Mesenteric fat pad (tissue), 1 donor: ENCODE results near the gene SMIM1. TPM values are rescaled to one million over a fixed set of nuclear protein-coding genes. Genes with fewer than 3 reads are reported as not detected.
"Not testable (repeated sequence)": the region's sequence is repeated elsewhere in the genome, so short reads cannot be mapped to it uniquely, and the experiment has no call there.

ENCODE experiments used
- DNase-seq: peaks from one replicate; pipeline ENCODE4 v3.0.0-alpha.2; 2020; ENCODE audit warnings: low spot score
- long read RNA-seq: library from polyadenylated mRNA; unstranded; transcript quantifications from one replicate; pipeline ENCODE4 v2.0.0, GENCODE V29; 2020
- total RNA-seq: library from RNA; stranded (reverse); fragmentation: NEBNext Ultra II Directional; extraction: Animal tissue kit (Norgen Biotek cat#: 25700); gene quantifications from one replicate; pipeline ENCODE4 v1.2.1, GENCODE V29; 2021
- donor health status: DM: yes; HTN: yes; CAD: no.

SMIM1 gene, protein sequence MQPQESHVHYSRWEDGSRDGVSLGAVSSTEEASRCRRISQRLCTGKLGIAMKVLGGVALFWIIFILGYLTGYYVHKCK
- 3.7 TPM for total RNA-seq
- long read RNA-seq, partial matches to known transcripts, result 0 of 1 reads
- long read RNA-seq, other reads (novel, unspliced or antisense), result 1 of 1 reads

GRCh38 chr1:3772715-3773571 lies at the start of gene SMIM1:
Gene SMIM1, plus strand, starts transcription at chr1:3772749. Its CDS starts 2,625 bp downstream, at chr1:3775374.
- no peak for DNase-seq

DNA sequence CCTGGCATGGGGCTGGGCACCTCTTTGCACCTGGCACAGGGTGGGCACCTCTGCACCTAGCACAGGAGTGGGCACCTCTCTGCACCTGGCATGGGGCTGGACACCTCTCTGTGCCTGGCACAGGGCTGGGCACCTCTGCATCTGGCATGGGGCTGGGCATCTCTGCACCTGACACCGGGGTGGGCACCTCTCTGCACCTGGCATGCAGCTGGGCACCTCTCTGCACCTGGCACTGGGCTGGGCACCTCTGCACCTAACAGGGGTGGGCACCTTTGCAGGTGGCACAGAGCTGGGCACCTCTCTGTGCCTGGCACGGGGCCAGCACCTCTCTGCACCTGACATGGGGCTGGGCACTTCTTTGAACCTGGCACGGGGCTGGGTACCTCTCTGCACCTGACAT lies 49.7 kb upstream of the SMIM1 start:
- DNase-seq, result no peak

DNA sequence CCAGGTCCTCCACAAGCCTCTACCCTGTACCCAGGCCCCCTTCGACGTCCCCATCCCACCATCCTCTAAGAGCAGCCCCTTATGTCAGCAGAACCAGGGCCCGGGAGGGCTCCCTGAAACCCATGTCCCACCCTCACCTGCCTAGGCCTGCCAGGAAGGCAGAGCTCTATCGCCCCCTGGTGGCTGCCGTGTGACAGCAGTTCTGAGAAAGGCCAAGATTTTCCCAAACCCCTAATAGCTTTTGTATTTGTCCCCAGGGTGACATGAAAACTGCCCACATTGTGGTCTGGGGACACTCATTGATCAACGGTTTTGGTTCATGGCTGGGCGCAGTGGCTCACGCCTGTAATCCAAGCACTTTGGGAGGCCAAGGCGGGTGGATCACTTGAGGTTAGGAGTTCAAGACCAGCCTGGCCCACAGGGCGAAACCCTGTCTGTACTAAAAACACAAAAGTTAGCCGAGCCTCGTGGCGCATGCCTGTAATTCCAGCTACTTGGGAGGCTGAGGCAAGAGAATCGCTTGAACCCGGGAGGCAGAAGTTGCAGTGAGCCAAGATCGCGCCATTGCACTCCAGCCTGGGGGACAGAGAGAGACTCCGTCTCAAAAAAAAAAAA lies 48.0 kb upstream of the SMIM1 start:
- not testable (repeated sequence) for DNase-seq

GRCh38 chr1:3725366-3725765 lies 47.2 kb upstream of the SMIM1 start:
- no peak for DNase-seq

DNA sequence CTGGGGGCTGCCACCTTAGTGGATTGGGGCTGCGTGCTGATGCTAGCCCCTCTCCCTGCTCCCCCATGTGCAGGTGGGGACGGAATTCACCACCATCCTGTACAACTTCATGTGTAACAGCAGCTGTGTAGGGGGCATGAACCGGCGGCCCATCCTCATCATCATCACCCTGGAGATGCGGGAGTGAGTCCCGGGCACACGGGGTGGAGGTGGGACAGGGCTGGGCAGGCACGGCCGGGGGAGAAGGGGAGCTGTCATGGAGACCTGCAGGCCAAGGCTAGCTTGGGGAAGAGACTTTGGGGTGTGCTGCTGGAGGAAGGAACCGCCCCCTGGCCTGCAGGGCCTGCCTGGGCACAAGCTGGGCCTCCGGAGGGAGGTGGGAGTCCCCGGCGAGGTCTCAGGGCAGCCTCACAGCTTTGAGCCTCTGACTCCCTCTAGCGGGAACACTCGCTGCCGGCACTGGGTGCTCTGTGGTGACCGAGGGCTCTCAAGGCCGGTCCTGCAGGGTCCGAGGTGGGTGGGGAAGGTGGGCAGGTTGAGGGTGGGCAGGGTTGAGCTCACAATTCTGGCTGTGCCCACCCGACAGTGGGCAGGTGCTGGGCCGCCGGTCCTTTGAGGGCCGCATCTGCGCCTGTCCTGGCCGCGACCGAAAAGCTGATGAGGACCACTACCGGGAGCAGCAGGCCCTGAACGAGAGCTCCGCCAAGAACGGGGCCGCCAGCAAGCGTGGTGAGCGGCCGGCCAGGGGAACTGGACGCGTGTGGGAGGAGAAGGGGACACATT lies 45.3 kb upstream of the SMIM1 start:
- no peak for DNase-seq

GRCh38 chr1:3727825-3728776 lies 44.4 kb upstream of the SMIM1 start:
- no peak for DNase-seq

GRCh38 chr1:3729594-3730542 lies 42.7 kb upstream of the SMIM1 start:
- DNase-seq, result no peak

GRCh38 chr1:3730543-3731247 lies 41.9 kb upstream of the SMIM1 start:
- DNase-seq, result no peak

DNA sequence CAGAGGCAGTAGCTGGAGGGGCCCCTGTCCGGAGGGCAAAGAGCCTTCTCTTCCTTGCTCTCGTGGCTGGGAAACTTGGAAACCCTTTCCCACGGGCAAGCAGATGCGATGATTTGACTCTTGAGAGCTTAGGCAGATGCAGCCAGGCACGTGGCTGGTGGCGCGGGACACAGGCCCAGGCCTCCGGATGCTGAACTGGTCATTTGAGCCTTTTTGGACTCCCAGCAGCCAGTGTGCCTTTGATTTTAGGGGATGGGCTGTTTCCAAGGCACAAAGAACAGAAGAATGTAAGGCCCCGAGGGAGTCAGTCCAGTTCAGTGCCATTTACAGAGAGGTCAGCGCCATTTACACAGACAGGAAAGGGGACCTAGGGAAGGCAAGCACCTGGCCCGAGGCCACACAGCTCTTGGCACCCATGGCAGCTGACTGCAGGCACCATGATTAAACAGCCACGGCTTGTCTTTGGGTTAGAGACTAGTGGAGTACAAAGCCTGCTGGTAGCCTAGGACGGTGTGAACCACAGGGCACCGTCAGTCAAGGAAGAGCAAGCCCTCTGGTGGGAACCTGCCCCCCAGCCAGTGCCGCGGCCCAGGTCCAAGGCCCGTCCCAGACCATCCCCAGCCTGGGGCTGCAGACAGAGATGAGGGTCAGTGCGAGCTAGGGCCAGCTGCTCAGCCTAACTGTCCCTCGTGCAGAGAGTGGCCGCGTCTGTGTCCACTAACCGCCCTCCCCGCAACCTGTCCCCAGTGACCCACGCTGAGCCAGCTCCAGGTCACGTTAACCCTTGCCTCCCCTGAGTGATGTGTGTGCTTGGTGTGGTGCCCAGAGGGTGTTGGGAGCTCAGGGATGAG lies 40.7 kb upstream of the SMIM1 start:
- DNase-seq, result no peak

GRCh38 chr1:3732434-3733093 lies 40.0 kb upstream of the SMIM1 start:
- DNase-seq, result no peak

GRCh38 chr1:3733094-3733882 lies 39.3 kb upstream of the SMIM1 start:
- DNase-seq, result no peak

- no peak for DNase-seq
Measured at GRCh38 chr1:3733883-3734589, 38.5 kb upstream of the SMIM1 start.

- DNase-seq, result no peak
Measured at GRCh38 chr1:3734602-3735001, 37.9 kb upstream of the SMIM1 start.

- DNase-seq, result no peak
Measured at GRCh38 chr1:3735027-3735681, 37.4 kb upstream of the SMIM1 start.

DNA sequence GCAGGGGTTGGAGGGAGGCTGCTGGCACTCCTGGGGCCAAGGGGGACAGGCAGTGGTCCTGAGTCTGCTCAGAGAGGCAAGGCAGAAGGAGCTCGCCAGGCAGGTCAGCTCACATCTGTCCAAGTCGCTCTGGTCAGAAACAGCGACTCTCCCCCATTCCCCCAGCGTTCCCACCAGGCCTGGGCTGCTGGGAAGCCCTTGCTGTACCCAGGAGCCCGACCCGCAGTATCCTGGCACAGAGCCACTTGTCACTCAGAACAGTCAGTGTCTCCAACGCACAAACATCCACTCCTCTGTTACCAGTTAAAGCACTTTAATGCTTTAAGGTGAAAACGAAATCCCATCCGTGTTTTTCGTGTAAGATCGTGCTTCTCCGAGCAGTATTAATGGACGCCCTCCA lies 36.9 kb upstream of the SMIM1 start:
- DNase-seq, result no peak
